ENCODE measurements around the gene SETD6.

Gene SETD6

DNA sequence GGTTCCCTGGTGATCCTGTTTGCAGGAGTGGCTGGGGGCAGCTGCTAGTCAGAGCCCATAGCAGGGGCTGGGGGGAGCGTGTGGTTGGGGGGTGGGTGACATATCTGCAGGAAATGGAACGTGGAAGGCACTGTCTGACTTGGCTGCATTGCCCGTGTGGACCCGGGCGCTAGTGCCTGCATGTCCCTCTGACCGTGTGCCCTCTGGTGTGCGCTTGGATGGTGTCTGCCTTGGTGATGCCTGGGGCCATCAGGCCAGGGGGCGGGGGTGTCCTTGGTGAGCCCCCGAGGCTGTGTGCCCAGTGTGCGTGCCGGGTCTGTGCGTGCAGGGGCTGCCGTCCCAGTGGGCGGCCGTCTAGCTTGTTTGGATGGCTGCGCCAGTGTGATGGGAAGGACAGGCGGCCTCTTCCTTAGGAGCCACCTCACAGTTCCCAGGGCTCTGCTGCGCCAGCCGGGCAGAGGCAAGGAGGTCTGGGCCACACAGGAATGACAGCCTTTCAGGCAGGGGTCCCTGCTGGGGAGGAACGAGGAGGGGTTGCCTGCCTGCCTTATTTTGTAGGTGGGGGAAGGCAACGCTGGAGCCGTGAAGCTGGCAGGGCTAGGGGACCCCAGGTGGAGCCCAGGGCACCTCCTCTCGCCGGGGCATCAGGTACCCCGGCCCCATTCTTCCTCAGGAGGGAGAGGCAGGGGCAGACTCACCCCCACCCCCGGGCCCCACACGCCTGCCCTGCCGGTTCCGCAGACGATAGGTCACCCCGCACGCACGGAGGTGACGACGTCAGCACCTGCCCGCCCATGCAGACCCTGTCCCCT, 14.7 kb upstream of the SETD6 start:
- H3K27ac ChIP-seq (ENCODE audit: insufficient read depth, low read depth, low read length, poor library complexity, severe bottlenecking): no peak overlapping the region
- H3K9me3 ChIP-seq (ENCODE audit: control insufficient read depth, low read length): no peaks in the 10 kb centered on the region
- H3K27me3 ChIP-seq (ENCODE audit: control insufficient read depth, insufficient read depth, low read length, poor library complexity, severe bottlenecking): peaks cover 23% of the 10 kb centered on the region
- H3K36me3 ChIP-seq (ENCODE audit: control insufficient read depth, insufficient read depth, low read length): no peaks in the 10 kb centered on the region
- WGBS, 2 experiments: 2% methylated on average over 36 of the region's 36 CpGs
- H3K4me3 ChIP-seq (ENCODE audit: insufficient read depth, low read depth, low read length): peak overlapping the region; percentile 56
- peaks cover 19% of the 10 kb centered on the region for H3K4me1 ChIP-seq (ENCODE audit: control insufficient read depth, insufficient read depth, low read length)

DNA sequence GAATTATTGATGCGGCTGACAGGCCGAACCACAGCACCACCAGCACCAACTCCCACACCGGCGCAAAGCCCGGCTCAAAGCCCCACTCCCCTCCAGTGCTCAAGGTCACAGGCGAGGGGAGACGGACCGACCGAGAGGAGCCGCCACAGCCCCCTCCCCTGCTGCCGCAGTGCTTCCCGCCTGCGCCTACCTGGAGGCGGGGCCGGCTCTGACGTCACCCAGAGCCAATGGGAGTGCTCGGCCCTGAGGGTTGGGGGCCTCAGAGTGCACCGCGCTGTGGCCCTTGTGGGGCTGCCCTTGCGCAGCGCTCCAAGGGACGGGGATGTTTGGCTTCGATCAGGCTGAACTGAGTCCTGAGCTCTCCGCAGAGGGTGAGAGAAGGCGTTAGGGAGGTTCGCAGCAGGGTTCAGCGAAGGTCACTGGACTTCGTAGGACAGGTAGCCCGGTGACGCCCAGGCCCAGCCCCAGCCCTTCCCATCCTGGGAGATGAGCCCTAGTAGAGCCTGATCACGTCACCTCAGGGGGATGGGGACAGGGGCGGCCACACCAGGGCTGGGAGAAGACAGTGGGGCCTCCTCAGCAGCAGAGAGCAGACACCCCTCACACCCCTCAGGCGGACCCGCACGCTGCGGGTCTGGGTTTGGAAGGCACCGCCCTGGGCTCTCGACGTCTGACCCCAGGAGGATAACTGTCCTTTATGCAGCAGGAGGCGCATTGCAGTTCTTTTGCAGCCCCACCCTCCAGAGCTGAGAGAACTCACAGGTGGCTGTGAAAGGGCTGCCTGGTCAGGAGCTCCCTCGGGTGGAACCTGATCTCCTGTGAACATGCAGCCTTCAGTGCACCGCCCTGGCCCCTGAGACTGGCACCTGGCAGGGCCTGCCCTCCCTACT, 13.8 kb upstream of the SETD6 start:
- WGBS, 2 experiments: 10 to 11% methylated on average over 42 of the region's 42 CpGs
- Histone ChIP-seq H3K4me1 (ENCODE audit: control insufficient read depth, insufficient read depth, low read length) (peaks cover 10% of the 10 kb centered on the region), H3K4me3 (ENCODE audit: insufficient read depth, low read depth, low read length) (peak overlapping the region; percentile 56), H3K27me3 (ENCODE audit: control insufficient read depth, insufficient read depth, low read length, poor library complexity, severe bottlenecking) (peaks cover 23% of the 10 kb centered on the region), H3K9me3 (ENCODE audit: control insufficient read depth, low read length) (no peaks in the 10 kb centered on the region), H3K36me3 (ENCODE audit: control insufficient read depth, insufficient read depth, low read length) (no peaks in the 10 kb centered on the region), H3K27ac (ENCODE audit: insufficient read depth, low read depth, low read length, poor library complexity, severe bottlenecking) (no peak overlapping the region)

- H3K4me3 ChIP-seq (ENCODE audit: insufficient read depth, low read depth, low read length): no peak overlapping the region
- no peaks in the 10 kb centered on the region for H3K9me3 ChIP-seq (ENCODE audit: control insufficient read depth, low read length)
- no peak overlapping the region for H3K27ac ChIP-seq (ENCODE audit: insufficient read depth, low read depth, low read length, poor library complexity, severe bottlenecking)
- H3K4me1 ChIP-seq (ENCODE audit: control insufficient read depth, insufficient read depth, low read length): peaks cover 6% of the 10 kb centered on the region
- peaks cover 23% of the 10 kb centered on the region for H3K27me3 ChIP-seq (ENCODE audit: control insufficient read depth, insufficient read depth, low read length, poor library complexity, severe bottlenecking)
- 82 to 85% methylated on average over 8 of the region's 8 CpGs for WGBS, 2 experiments
- H3K36me3 ChIP-seq (ENCODE audit: control insufficient read depth, insufficient read depth, low read length): no peaks in the 10 kb centered on the region
Observed at GRCh38 chr16:58502217-58502921, 12.9 kb upstream of the SETD6 start.

GRCh38 chr16:58503166-58503862, 12.0 kb upstream of the SETD6 start:
- Histone ChIP-seq H3K4me1 (ENCODE audit: control insufficient read depth, insufficient read depth, low read length) (peaks cover 6% of the 10 kb centered on the region), H3K4me3 (ENCODE audit: insufficient read depth, low read depth, low read length) (no peak overlapping the region), H3K36me3 (ENCODE audit: control insufficient read depth, insufficient read depth, low read length) (no peaks in the 10 kb centered on the region), H3K9me3 (ENCODE audit: control insufficient read depth, low read length) (no peaks in the 10 kb centered on the region), H3K27ac (ENCODE audit: insufficient read depth, low read depth, low read length, poor library complexity, severe bottlenecking) (no peak overlapping the region), H3K27me3 (ENCODE audit: control insufficient read depth, insufficient read depth, low read length, poor library complexity, severe bottlenecking) (peaks cover 23% of the 10 kb centered on the region)
- WGBS, 2 experiments: 91 to 93% methylated on average over 14 of the region's 14 CpGs

DNA sequence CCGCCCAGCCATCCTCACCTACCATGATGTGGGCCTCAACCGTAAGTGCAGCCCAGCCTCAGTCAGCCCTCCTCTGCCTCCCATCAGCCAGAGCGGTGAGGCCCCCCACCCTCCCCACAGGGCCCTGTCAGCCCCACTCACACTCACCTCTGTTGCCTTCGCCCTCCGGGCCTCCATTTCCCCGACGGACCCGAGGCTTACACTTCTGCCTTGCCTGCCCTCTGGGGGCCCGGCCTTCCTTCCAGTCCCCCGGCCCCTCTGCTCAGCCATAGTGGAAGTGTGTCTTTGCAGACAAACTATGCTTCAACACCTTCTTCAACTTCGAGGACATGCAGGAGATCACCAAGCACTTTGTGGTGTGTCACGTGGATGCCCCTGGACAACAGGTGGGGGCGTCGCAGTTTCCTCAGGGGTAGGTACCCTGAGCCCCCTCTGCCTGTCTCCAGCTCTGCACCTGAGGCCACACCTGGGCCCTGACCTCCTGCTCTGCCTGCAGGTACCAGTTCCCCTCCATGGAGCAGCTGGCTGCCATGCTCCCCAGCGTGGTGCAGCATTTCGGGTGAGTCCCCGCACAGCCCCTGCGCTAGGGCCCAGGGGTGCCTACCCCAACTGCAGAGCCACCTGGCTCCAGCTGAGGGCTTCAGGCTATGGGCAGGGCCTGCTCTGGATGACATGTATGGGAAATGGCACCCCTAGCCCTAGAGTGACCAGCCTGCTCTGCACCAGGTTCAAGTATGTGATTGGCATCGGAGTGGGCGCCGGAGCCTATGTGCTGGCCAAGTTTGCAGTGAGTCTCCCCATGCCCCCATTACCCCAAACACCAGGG, 11.2 kb upstream of the SETD6 start:
- Histone ChIP-seq H3K4me1 (ENCODE audit: control insufficient read depth, insufficient read depth, low read length) (peaks cover 6% of the 10 kb centered on the region), H3K9me3 (ENCODE audit: control insufficient read depth, low read length) (no peaks in the 10 kb centered on the region), H3K36me3 (ENCODE audit: control insufficient read depth, insufficient read depth, low read length) (no peaks in the 10 kb centered on the region), H3K27ac (ENCODE audit: insufficient read depth, low read depth, low read length, poor library complexity, severe bottlenecking) (no peak overlapping the region), H3K27me3 (ENCODE audit: control insufficient read depth, insufficient read depth, low read length, poor library complexity, severe bottlenecking) (peaks cover 23% of the 10 kb centered on the region), H3K4me3 (ENCODE audit: insufficient read depth, low read depth, low read length) (no peak overlapping the region)
- WGBS, 2 experiments: 93 to 95% methylated on average over 21 of the region's 21 CpGs

GRCh38 chr16:58506241-58507194, 8.8 kb upstream of the SETD6 start:
- Histone ChIP-seq H3K36me3 (ENCODE audit: control insufficient read depth, insufficient read depth, low read length) (no peaks in the 10 kb centered on the region), H3K27ac (ENCODE audit: insufficient read depth, low read depth, low read length, poor library complexity, severe bottlenecking) (no peak overlapping the region), H3K4me1 (ENCODE audit: control insufficient read depth, insufficient read depth, low read length) (peaks cover 4% of the 10 kb centered on the region), H3K9me3 (ENCODE audit: control insufficient read depth, low read length) (no peaks in the 10 kb centered on the region), H3K27me3 (ENCODE audit: control insufficient read depth, insufficient read depth, low read length, poor library complexity, severe bottlenecking) (peaks cover 8% of the 10 kb centered on the region), H3K4me3 (ENCODE audit: insufficient read depth, low read depth, low read length) (no peak overlapping the region)
- WGBS, 2 experiments: 90 to 91% methylated on average over 20 of the region's 20 CpGs

- no peaks in the 10 kb centered on the region for H3K27me3 ChIP-seq (ENCODE audit: control insufficient read depth, insufficient read depth, low read length, poor library complexity, severe bottlenecking)
- no peaks in the 10 kb centered on the region for H3K9me3 ChIP-seq (ENCODE audit: control insufficient read depth, low read length)
- no peaks in the 10 kb centered on the region for H3K36me3 ChIP-seq (ENCODE audit: control insufficient read depth, insufficient read depth, low read length)
- 83 to 84% methylated on average over 15 of the region's 15 CpGs for WGBS, 2 experiments
- H3K4me1 ChIP-seq (ENCODE audit: control insufficient read depth, insufficient read depth, low read length): no peaks in the 10 kb centered on the region
- no peak overlapping the region for H3K27ac ChIP-seq (ENCODE audit: insufficient read depth, low read depth, low read length, poor library complexity, severe bottlenecking)
- no peak overlapping the region for H3K4me3 ChIP-seq (ENCODE audit: insufficient read depth, low read depth, low read length)
Observed at GRCh38 chr16:58507195-58507962, 7.9 kb upstream of the SETD6 start.

GRCh38 chr16:58507963-58508670, 7.2 kb upstream of the SETD6 start:
- Histone ChIP-seq H3K36me3 (ENCODE audit: control insufficient read depth, insufficient read depth, low read length) (no peaks in the 10 kb centered on the region), H3K27ac (ENCODE audit: insufficient read depth, low read depth, low read length, poor library complexity, severe bottlenecking) (no peak overlapping the region), H3K4me3 (ENCODE audit: insufficient read depth, low read depth, low read length) (no peak overlapping the region), H3K9me3 (ENCODE audit: control insufficient read depth, low read length) (no peaks in the 10 kb centered on the region), H3K4me1 (ENCODE audit: control insufficient read depth, insufficient read depth, low read length) (no peaks in the 10 kb centered on the region), H3K27me3 (ENCODE audit: control insufficient read depth, insufficient read depth, low read length, poor library complexity, severe bottlenecking) (no peaks in the 10 kb centered on the region)
- WGBS, 2 experiments: 94% methylated on average over 14 of the region's 14 CpGs

All from ectodermal cell (in vitro differentiated cells).